Aorta (tissue), 5 donors: Measurements from ENCODE around the gene PCBP3. TPM values are rescaled to one million over a fixed set of nuclear protein-coding genes. Genes with fewer than 3 reads are reported as not detected.
A peak's percentile ranks its signal among the peaks of the same experiment; 100 is the strongest.

Experiments used
- ATAC-seq: fragments of 200-7000 bp; cut with Tn5 transposase; one replicate; pipeline ENCODE4 v1.9.1; 2022; ENCODE audit warnings: moderate library complexity; ENCODE audit not compliant: low FRiP score
- DNase-seq, 2 donors: peaks; one replicate each; pipeline ENCODE4 v3.0.0-alpha.2; 2020
- H3K27ac ChIP-seq, 2 donors: one replicate each; pipeline ENCODE4 v1.5.1; 2013; ENCODE audit warnings: low read length in 2 of 2, mild to moderate bottlenecking in 2 of 2, moderate library complexity in 2 of 2, control low read depth in 1 of 2, inconsistent platforms in 1 of 2, low read depth in 1 of 2
- H3K27me3 ChIP-seq, 2 donors: one replicate each; pipeline ENCODE4 v1.6.1; 2013; ENCODE audit warnings: control low read depth in 1 of 2, low read length in 1 of 2, mild to moderate bottlenecking in 1 of 2, moderate library complexity in 1 of 2; ENCODE audit not compliant: insufficient read depth in 2 of 2, control insufficient read depth in 1 of 2
- H3K36me3 ChIP-seq, 2 donors: one replicate each; pipeline ENCODE4 v1.6.1; 2013; ENCODE audit warnings: control low read depth in 1 of 2, low read length in 1 of 2, mild to moderate bottlenecking in 1 of 2; ENCODE audit not compliant: insufficient read depth in 2 of 2, control insufficient read depth in 1 of 2
- H3K4me1 ChIP-seq, 2 donors: one replicate each; pipeline ENCODE4 v1.6.1; 2013; ENCODE audit warnings: low read length in 2 of 2, control low read depth in 1 of 2, mild to moderate bottlenecking in 1 of 2, moderate library complexity in 1 of 2; ENCODE audit not compliant: insufficient read depth in 2 of 2, control insufficient read depth in 1 of 2
- H3K4me3 ChIP-seq, 2 donors: one replicate each; pipeline ENCODE4 v1.5.1; 2013; ENCODE audit warnings: low read length in 2 of 2, control low read depth in 1 of 2, mild to moderate bottlenecking in 1 of 2
- H3K9me3 ChIP-seq: one replicate; pipeline ENCODE4 v1.6.1; 2013; ENCODE audit warnings: mild to moderate bottlenecking, low read length; ENCODE audit not compliant: control insufficient read depth
- WGBS, 2 donors: extraction: QIAGEN DNeasy Blood & Tissue Kit; methylation state at CpG; one replicate each; pipeline ENCODE4 v1.1.7; 2013; 5-methylcytosine and 5-hydroxymethylcytosine counted together
- intact Hi-C, 2 donors: fragments of 100-400 bp; cut with DNase I; formaldehyde crosslinking; loops; one replicate each; pipeline versions ENCODE4 v1.14.2 to v1.15.0; 2022
- polyA plus RNA-seq, 2 donors: library from polyadenylated mRNA; stranded (reverse); fragments of 200-250 nt; gene quantifications; one replicate each; pipeline ENCODE4 v1.2.3, GENCODE V29; 2013
- total RNA-seq, 2 donors: library from RNA; stranded (reverse); fragmentation: NEBNext Ultra II Directional; extraction: Animal tissue kit (Norgen Biotek cat#: 25700); gene quantifications; one replicate each; pipeline ENCODE4 v1.2.1, GENCODE V29; 2021
- donor health status: healthy with polysubstance abuse.
- donor health status: Bipolar disorder and iron deficiency.
- donor health status: DM: no; HTN: no; CAD: no.
- donor health status: DM: no; HTN: no; CAD: no.
- donor health status: DM: yes; HTN: yes; CAD: no.

Gene PCBP3
- total and polyA plus RNA-seq, 4 donors, result 3.6 to 15.0 (median 7.0) TPM; not detected in 1

DNA sequence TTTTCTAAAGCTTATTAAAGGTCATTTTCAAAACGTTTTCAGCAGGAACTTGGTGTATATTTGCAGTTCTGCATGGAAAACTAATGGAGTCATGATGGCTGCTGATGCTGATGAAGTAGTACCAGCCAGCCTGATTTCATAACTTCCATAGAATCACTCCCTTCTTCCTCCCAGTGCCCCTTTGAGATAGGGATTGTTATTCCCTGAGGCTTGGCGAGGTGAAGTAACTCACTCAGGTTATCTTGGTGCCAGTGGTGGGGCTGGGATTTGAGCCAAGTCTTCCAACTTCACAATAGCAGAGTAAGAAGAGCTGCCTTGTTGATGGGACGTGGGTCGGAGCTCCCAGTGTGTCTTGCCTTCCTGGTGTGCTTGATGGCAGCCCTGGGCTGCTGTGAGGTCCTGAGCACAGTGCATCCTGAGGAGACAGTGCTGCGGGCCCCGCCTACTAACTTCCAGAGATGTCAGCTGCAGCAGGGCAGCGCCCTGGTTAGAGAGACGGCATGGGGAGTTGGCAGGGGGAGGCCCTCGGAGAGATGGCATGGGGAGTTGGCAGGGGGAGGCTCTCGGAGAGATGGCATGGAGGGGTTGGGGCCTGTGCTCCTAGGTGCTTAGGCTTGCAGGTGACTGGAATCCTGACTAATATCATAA, 92.6 kb downstream of the PCBP3 start:
- Histone ChIP-seq H3K9me3 (no peaks in the 10 kb centered on the region), H3K36me3 (no peaks in the 10 kb centered on the region), H3K27me3 (no peaks in the 10 kb centered on the region), H3K4me1 (no peaks in the 10 kb centered on the region), H3K4me3 (no peak overlapping the region), H3K27ac (no peak overlapping the region)
- DNase-seq (peak in 1 of 2 donors; percentile 61), ATAC-seq (no peak)
- 81 to 87% methylated on average over 10 of the region's 10 CpGs for WGBS, 2 donors
- intact Hi-C loops, result no loop called here

DNA sequence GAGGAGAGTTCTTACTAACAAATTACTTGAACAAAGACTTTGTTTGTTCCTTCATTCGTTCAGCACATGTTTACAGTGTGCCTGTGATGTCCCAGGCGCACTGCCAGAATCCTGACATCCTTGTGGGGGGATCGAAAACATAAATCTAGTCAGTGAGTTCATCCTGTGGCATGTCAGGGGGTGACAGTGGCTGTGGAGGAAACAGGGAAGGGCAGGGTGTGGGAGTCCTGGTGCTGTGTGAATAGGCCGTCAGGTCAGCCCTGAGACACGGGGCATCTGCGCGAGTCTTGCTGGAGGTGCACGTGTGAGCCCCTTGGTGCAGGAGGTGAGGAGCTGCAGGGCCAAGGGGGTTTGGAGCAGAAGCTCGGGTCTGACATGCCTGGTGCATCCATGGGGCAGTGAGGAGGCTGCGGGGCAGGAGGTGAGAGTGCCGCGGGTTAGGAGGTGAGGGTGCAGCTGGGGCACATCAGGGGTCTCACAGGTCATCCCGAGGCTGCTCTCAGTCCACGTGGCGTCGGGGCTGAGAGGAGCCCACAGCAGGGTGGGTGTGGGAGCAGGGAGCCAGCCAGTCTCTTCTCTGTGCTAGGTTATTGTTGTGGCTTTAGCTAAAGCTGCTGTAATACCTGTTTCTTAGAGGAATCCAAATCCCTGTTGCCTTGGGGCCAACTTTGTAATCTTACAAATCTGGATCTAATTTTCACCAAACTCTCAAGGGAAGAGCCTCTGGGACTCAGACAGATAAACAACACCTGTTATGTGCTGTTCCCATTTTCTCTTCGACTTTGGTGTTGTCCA, 93.4 kb downstream of the PCBP3 start:
- DNase-seq, result peak in 1 of 2 donors; percentile 34
- ATAC-seq, result no peak
- H3K4me1 ChIP-seq, result no peaks in the 10 kb centered on the region
- H3K9me3 ChIP-seq, result no peaks in the 10 kb centered on the region
- H3K27ac ChIP-seq, result no peak overlapping the region
- H3K27me3 ChIP-seq, result no peaks in the 10 kb centered on the region
- intact Hi-C loops, result no loop called here
- H3K36me3 ChIP-seq, result no peaks in the 10 kb centered on the region
- no peak overlapping the region for H3K4me3 ChIP-seq
- 79 to 81% methylated on average over 17 of the region's 17 CpGs for whole genome bisulfite sequencing, 2 donors

DNA sequence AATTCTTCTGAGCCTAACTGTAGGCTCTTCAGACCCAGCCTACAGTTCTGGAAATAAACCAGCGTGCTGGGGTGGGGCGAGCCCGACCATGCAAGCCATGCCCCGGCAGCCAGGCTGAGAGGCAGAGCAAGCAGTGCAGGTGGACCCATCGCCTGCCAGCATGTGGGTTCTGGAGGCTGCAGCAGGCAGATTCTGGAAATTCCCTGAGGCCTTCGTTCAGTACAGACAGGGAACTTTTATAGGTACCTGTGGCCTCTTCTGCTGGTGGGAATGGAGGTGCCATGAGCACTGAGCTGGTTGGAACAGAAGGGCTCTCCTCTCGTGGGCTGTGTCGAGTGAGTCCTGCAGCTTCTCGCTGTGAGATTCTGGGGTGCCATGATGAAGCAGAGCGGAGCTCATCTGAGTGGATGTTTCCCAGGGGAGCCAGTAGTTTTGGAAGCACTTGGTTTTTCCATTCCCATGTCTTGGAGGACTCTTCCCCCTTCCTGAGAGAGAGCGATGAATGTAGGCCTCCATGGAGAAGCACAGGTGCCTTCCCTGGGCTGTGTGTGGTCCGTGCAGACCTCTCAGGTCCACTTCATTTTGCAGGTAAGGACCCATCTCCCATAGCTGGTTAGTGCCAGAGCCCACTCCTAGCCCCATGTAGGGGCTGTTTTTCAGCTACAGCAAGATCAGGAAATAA, 94.1 kb downstream of the PCBP3 start:
- intact Hi-C loops, result no loop called here
- Histone ChIP-seq H3K27me3 (no peaks in the 10 kb centered on the region), H3K4me3 (no peak overlapping the region), H3K9me3 (no peaks in the 10 kb centered on the region), H3K27ac (no peak overlapping the region), H3K4me1 (no peaks in the 10 kb centered on the region), H3K36me3 (no peaks in the 10 kb centered on the region)
- DNase-seq (peak in 1 of 2 donors; percentile 17), ATAC-seq (no peak)
- 92 to 93% methylated on average over 12 of the region's 12 CpGs for WGBS, 2 donors

DNA sequence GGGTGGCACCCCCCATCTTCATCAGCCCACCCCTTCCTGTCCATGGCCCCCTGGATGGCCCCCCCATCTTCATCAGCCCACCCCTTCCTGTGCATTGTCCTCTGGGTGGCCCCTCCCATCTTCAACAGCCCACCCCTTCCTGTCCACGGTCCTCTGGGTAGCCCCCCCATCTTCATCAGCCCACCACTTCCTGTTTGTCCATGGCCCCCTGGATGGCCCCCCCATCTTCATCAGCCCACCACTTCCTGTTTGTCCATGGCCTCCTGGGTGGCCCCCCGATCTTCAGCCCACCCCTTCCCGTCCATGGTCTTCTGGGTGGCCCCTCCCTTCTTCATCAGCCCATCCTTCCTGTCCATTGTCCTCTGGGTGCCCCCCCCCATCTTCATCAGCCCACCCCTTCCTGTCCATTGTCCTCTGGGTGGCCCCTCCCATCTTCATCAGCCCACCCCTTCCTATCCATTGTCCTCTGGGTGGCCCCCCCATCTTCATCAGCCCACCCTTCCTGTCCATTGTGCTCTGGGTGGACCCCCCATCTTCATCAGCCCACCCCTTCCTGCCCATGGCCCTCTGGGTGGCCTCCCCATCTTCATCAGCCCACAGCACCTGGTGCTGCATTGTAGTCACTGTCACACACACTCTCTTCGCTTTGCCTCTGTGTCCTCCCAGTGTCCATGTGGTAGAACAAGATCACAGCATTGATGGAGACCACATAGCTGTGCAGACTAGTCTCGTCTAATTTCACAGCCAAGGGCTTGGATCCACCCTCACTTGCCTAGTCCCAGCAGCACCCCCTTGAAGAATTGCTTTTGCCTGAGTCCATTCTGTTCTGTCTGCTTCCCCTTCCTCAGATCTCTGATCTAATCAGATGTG, 95.9 kb downstream of the PCBP3 start:
- intact Hi-C loops, result no loop called here
- no peaks in the 10 kb centered on the region for H3K9me3 ChIP-seq
- 83 to 84% methylated on average over 4 to 5 of the region's 5 CpGs for WGBS, 2 donors
- no peak for ATAC-seq
- H3K4me3 ChIP-seq, result no peak overlapping the region
- H3K4me1 ChIP-seq, result no peaks in the 10 kb centered on the region
- no peak for DNase-seq
- no peak overlapping the region for H3K27ac ChIP-seq
- no peaks in the 10 kb centered on the region for H3K27me3 ChIP-seq
- no peaks in the 10 kb centered on the region for H3K36me3 ChIP-seq

DNA sequence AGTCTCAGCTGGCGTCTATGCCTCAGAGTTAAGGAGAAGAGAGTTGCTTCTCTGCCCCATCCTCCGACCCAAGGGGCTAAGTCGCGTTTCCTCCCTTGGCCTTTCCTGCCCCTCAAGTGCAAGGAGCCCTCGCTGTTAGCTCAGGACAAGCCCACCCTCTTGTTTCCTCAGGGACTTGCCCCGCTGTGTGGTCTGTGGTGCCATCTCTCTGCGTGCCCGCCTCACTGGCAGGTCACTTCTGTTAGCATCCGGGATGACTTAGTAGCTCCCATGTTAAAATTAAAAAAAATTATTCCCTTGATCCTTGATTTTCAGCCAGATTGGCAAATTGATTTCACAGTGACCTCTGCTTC, 96.5 kb downstream of the PCBP3 start:
- WGBS, 2 donors, result 81 to 82% methylated on average over 9 of the region's 9 CpGs
- Histone ChIP-seq H3K4me1 (no peaks in the 10 kb centered on the region), H3K27ac (no peak overlapping the region), H3K27me3 (no peaks in the 10 kb centered on the region), H3K36me3 (no peaks in the 10 kb centered on the region), H3K9me3 (no peaks in the 10 kb centered on the region), H3K4me3 (no peak overlapping the region)
- intact Hi-C loops, result no loop called here
- DNase-seq, result peak in 1 of 2 donors; percentile 51
- ATAC-seq, result no peak

DNA sequence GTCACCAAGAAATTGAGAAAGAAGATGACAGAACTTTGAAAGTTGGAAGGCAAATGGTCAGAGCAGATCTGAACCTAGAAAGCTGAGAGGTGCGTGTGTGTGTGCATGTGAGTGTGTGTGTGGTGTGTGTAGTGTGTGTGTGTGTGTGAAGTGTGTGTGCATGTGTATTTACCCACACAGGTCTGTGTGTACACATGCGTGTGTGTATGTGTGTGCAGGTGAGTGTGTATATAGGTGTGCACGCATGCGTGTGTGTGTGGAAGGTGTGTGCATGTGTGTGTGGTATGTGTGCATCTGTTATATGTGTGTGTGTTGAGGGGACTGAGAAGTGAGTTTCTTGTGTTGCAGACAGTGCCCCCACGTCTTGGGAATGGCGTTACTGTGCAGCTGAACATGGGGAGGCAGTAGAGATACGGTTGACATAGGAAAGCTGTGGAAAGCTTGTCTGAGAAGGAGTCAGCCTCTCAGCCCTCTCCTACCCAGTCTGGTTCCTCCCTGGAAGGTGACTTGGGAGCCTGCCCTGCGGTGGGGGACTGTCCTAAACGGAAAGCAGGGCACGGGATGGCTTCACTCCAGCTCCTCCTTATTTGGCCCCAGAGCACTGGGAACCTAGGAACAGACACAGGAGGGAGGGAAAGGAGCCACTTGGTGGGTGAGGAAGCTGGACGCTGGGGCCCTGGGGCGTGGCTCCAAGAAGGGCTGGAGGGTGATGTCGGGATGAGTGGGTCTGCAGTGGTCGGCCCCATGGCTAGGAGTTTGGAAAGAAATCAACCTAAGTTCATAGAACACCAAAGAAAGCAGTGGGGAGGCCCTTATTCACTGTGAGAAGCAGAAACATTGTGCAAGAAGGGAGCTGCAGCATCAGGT, 97.2 kb downstream of the PCBP3 start:
- H3K4me1 ChIP-seq, result no peaks in the 10 kb centered on the region
- intact Hi-C loops, result no loop called here
- ATAC-seq (no peak), DNase-seq (peak in 1 of 2 donors; percentile 51)
- no peaks in the 10 kb centered on the region for H3K9me3 ChIP-seq
- H3K27me3 ChIP-seq, result no peaks in the 10 kb centered on the region
- WGBS, 2 donors, result 44 to 50% methylated on average over 13 to 14 of the region's 14 CpGs
- H3K4me3 ChIP-seq, result no peak overlapping the region
- H3K36me3 ChIP-seq, result no peaks in the 10 kb centered on the region
- H3K27ac ChIP-seq, result no peak overlapping the region

DNA sequence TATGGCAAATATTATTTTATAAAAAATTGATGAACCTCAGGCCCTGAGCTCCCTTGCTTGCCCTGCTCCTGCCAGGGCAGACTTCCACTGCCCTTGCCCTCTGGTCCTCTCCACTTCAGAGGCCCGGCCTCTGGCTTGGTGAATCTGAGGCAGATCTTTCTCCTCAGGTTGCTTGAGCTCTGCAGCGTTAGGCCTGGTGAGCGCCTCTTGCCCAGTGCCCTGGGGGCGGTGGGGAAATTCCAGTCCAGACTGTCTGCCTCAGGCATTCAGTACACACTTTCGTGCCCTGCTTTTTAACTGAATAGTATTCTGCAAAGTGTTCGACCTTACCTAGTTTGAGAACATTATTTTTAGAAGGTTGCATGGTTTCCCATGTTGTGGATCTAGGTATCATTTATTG, 98.2 kb downstream of the PCBP3 start:
- peak in 1 of 2 donors; percentile 44 for DNase-seq

DNA sequence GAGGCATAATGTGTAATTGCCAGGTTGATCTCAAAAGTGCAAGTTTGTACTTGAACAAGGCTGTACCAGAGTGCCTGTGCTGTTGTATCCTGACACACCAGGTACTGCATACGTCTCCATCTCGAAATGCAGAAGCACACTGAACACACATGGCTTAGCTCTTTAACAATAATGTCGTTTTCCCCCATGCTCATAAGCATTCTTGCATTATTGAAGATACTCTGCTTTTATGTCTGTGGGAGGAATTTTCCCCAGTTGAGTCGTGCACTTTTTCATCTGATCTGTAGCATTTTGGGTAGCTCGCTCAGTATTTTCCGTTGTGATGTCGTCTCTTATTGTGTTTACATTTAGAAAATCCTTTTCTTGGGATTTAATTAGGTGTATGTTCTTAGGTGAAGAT, 98.7 kb downstream of the PCBP3 start:
- H3K27ac ChIP-seq, result no peak overlapping the region
- no peaks in the 10 kb centered on the region for H3K36me3 ChIP-seq
- no peak for DNase-seq
- 86 to 91% methylated on average over 7 of the region's 7 CpGs for WGBS, 2 donors
- no peaks in the 10 kb centered on the region for H3K27me3 ChIP-seq
- intact Hi-C loops, result no loop called here
- no peak overlapping the region for H3K4me3 ChIP-seq
- H3K4me1 ChIP-seq, result no peaks in the 10 kb centered on the region
- ATAC-seq, result no peak
- no peaks in the 10 kb centered on the region for H3K9me3 ChIP-seq

More for the DNA sequence above, 98.2 kb downstream of the PCBP3 start:
- no peaks in the 10 kb centered on the region for H3K9me3 ChIP-seq
- no peaks in the 10 kb centered on the region for H3K4me1 ChIP-seq
- no peak overlapping the region for H3K4me3 ChIP-seq
- no peak for ATAC-seq
- no peak overlapping the region for H3K27ac ChIP-seq
- no peaks in the 10 kb centered on the region for H3K27me3 ChIP-seq
- H3K36me3 ChIP-seq, result no peaks in the 10 kb centered on the region
- intact Hi-C loops, result no loop called here
- 83 to 88% methylated on average over 6 of the region's 6 CpGs for WGBS, 2 donors
